HG03460 (cell line): Measurements from ENCODE around the gene MRRF.

ENCODE experiments used
- ATAC-seq: cut with Tn5 transposase; IDR thresholded peaks from one replicate; pipeline ENCODE4 v1.9.1; 2021; ENCODE audit not compliant: unreplicated experiment

The MRRF gene

DNA sequence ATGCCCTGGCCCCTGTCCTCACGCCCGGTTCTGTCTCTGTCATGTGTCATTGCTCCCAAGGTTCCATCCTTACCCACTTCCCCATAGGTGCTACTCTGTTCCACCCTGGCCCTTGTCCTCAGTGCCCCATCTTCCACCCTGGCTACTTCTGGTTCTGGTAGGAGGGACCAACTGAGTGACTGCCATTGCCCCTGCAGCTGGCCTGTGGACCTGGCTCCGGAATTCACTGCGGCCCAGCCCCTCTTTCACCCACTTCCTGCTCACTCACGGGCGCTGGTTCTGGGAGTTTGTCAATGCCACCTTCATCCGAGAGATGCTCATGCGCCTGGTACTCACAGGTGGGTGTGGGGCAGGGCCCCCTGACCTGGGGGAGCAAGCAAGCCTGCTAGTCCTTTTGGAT, 113.6 kb downstream of the MRRF start:
- no peak for ATAC-seq

DNA sequence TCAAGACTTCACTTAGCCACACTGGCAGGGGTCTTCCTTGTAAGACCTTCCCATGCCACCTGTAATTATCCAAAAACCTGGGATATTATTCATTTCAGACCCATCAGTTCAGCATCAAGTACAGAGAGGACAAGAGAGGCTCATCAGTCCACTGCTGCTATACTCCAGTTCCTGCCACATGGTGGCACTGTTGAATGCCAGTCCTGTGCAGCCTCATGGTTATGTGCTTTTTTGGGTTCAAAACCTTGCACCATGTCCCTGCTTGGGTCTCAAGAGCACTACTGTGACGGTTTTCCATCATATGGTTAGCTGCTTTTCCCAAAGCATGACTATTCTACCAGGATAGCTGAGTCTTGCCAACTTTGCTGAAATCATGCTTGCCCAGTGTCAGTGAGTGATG, 114.7 kb downstream of the MRRF start:
- ATAC-seq: no peak

DNA sequence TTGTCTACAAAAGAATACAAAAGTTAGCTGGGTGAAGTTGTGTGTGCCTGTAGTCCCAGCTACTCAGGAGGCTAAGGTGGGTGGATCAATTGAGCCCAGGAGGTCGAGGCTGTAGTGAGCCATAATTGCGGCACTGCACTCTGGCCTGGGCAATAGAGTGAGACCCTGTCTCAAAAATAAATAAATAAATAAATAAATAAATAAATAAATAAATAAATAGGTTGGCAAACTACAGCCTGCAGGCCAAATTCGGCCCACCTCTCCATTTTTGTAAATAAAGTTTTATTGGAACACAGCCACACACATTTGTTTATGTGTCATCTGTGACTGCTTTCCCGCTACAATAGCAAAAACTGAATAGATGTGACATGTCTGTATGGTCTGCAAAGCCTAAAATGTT, 115.6 kb downstream of the MRRF start:
- ATAC-seq: no peak
